Ramos (cell line): Measurements from ENCODE around the gene ARHGAP26.
"Not testable (repeated sequence)": the region's sequence is repeated elsewhere in the genome, so short reads cannot be mapped to it uniquely, and the experiment has no call there.

Experiments
- in situ Hi-C: fragments of 300-500 bp; cut with MboI; formaldehyde crosslinking; loops from one replicate; pipeline ENCODE4 v1.14.3; 2022; ENCODE audit warnings: low sequenced_read_pairs; ENCODE audit not compliant: unreplicated experiment

ARHGAP26 gene

GRCh38 chr5:143085319-143085917 is 315.2 kb downstream of the ARHGAP26 start:
- in situ Hi-C loops = no loop called here

- in situ Hi-C loops = no loop called here
These were observed 316.4 kb downstream of the ARHGAP26 start for GRCh38 chr5:143086546-143086907.

DNA sequence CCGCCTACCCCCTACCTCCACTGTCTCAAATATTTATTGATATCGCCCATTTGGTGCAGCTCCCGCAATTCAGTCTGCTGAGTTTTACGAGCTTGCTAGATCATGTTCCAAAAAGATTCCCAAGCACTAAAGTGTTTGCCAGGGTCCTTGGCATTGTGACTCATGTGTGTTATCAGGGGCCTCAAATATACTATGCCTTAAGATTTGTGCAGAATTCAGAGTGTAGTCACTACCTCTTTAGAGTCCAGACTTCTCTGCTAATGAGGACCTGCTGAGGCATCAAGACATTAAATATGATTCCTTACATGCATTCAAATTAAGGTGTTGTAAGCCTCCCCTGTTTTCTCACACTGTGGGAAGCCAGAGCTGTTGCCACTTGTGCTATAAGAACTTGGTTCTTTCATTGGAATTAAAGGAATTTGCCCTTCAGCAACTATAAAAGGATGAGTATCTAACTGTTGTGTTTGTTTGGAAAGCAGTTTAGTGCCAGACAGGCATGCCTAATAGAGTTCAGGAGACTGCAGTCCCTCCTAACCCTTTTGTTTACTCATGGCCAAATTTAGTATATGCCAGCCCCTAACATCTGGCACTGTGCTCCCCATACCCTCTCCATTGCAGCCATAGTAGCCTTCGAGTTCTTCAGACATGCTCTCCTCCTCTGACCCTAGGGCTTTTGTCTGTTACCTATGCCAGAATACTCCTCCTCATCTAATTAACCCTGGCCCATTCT is 316.9 kb downstream of the ARHGAP26 start:
- in situ Hi-C loops = no loop called here

DNA sequence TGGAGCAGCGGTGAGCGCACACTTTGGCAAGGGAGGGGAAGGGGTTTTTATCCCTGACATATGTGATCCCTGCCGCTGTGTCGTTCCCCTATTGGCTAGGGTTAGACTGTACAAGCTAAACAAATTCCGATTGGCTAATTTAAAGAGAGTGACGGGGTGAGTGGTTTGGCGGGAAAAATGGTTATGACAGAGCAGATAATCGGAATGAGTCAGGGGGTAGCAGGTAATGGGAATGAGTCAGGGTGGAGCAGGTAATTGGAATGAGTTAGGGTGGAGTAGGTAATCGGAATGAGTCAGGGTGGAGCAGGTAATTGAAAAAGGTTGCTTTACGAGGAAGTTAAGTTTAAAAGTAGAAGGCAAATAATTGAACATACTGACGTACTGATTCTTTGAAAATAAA is 318.5 kb downstream of the ARHGAP26 start:
- in situ Hi-C loops = not testable (repeated sequence)

DNA sequence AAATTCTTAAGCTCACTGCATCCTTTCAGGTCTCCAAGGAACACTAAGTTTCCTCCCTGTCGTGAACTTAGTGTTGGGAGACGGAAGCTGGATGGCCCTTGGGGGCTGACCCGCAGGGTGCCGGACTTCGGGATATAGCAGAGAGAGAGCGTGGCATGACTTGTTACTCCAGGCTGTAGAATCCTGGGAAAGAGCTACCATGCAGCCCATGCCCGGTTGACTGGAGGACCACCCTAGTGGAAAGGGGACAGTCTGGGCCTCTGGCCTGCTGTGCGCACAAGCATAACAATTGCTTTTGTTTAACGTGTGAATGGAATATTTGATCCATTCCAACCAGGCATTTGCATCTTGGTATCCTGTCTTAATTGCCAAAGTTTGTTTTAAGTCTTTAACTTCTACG is 319.9 kb downstream of the ARHGAP26 start:
- in situ Hi-C loops = not testable (repeated sequence)

DNA sequence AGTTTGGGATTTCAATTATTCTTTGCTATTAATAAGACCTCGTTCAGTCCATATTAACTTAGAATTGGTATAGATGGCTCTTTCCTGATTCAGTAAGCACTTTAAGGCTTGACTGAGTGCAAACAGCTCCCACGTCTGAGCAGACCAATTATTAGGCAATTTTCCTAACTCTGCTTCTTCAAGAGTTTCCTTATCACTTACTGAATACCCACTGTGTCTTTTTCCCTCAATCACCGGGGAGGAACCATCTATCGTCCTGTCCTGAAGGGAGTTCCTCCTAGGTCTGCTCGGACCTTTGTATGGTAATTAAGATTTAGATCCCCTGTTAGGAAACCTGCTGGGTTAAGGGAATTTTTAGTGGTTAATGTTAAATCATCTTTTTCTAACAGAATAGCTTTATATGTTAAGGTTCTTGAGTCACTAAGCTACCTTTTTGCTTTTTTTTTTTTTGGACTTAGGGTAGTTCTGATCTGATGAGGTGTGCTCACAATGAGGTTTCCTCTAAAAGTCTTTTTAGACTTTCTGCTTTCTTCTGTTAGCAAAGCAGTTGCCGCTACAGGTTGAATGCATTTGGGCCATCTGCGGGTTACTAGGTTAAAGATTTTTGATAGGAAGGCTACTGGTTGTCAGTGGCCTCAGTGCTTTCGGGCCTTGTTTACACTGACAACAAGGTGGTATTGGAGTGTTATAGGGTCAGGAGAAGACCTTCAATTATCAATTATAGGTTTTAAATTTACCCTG is 322.7 kb downstream of the ARHGAP26 start:
- in situ Hi-C loops = not testable (repeated sequence)

DNA sequence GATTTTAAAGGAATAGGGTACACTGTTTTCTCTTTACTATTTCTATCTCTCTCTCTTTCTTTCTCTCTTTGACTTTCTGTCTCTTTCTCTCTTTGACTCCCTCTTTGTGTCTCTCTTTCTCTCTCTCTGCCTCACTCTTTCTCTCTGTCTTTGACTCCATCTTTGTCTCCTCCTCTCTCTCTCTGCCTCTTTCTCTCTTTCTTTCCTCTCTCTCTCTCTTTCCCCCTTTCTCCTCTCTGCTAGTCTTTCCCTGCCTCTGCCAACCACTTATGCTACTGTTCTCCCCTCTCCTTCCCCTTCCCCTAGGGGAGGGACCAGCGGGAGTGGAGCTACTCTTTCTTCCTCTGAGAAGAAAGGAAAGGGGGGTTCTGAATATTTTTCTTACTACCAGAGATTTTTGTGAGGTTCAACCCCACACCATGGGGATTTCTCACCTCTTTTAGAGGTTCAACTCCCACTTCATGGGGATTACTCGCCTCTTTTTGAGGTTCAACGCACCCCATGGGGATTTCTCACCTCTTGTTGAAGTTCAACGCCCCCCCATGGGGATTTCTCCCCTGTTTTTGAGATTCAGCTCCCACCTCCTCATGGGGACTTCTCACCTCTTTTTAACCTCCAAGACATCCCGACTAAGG is 323.4 kb downstream of the ARHGAP26 start:
- in situ Hi-C loops = no loop called here

DNA sequence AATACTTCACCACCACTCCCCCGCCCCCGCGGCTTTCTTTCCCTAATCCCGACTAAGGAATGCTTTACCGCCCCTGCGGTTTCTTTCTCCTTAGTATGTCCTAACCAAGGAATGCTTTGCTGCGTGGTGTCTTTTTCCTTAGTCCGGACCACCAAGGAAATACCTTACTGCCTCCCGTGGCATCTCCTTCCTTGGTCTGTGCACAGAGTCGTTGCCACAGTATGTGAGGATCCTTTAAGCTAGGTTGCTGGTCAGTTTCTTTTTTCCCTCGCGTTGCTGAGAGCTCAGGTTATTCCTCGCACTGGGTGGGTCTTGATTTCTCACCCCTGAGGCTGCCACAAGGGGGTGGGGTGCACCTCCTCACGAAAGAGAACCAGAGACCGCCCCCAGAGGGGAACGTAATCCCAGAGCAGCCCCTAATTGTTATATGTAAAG is 323.9 kb downstream of the ARHGAP26 start:
- in situ Hi-C loops = no loop called here

GRCh38 chr5:143094608-143095007 is 324.4 kb downstream of the ARHGAP26 start:
- in situ Hi-C loops = not testable (repeated sequence)

- in situ Hi-C loops = no loop called here
These were observed 330.9 kb downstream of the ARHGAP26 start for GRCh38 chr5:143101121-143101520.

GRCh38 chr5:143101725-143102386 is 331.7 kb downstream of the ARHGAP26 start:
- in situ Hi-C loops = no loop called here

DNA sequence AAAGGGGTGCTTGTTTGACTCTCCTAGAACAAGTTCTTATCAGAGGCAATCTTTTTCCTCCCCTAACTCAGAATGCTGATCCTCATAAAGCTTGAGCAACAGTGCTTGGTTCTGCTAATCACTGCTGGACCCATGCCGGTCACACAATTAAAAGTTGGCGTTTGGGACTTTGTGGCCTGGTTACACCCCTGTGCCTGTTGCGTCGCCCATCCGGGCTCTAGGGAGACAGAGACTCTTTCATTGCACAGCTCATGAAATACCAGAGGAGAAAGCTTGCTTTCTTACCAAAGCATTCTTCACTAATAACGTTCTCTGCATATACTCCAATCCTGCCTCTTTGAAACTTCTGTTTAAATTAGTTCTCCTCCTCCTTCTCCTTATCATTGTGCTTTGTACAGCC is 332.2 kb downstream of the ARHGAP26 start:
- in situ Hi-C loops = no loop called here

GRCh38 chr5:143105216-143105905 is 335.2 kb downstream of the ARHGAP26 start:
- in situ Hi-C loops = no loop called here

DNA sequence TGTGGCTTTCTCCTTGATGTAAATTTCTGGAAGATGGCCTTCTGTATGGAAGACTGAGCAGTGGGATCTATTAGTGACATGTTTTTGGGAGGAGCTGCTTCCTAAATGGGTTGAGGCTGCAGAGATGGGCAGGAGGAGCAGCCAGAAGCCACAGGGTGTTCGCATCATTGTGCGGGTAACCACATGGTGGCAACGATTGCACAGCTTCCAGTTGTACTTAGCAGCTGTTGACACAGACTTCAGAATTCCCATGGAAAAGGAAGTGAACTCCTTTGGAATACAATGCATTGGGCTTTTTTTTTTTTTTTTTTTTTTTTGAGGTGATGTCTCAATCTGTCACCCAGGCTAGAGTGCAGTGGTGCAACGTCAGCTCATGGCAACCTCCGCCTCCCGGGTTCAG is 336.0 kb downstream of the ARHGAP26 start:
- in situ Hi-C loops = no loop called here

GRCh38 chr5:143108498-143109128 is 338.4 kb downstream of the ARHGAP26 start:
- in situ Hi-C loops = no loop called here

DNA sequence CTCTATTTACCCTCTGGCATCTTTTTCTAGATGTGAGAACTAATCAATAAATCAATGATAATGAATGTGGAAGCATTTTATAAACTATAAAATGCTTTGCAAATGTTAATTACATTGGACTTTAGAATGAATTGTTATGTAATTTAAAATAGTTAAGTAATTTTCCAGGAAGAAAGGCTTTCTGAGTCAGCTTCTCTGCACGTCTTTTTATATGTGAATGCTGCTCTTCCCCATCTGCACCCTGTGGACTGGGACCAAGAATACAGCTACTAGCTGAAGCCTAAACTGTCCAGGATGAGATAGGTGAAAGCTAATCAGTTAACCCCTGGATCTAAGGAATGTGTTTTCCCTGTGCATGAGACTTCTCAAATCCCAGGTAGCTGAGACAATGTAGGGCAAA is 340.4 kb downstream of the ARHGAP26 start:
- in situ Hi-C loops = no loop called here

DNA sequence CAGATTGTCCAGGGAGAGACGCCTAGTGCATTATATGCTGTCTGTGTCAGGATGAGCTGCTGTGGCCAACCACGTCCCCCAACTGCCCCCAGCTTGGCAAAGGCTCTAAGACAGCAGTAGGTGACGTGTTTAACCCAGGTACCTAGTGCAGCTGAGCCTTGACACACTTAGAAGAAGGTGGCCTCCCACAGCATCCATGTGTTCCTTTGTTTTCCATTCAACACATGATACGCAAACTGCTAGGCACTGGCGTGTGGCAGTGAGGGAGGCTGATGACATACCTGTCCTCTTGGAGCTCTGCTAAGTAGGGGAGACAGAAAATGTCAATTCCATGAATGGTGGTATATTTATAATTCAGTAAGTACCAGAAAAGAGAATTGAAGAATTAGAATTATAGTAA is 341.6 kb downstream of the ARHGAP26 start:
- in situ Hi-C loops = no loop called here

DNA sequence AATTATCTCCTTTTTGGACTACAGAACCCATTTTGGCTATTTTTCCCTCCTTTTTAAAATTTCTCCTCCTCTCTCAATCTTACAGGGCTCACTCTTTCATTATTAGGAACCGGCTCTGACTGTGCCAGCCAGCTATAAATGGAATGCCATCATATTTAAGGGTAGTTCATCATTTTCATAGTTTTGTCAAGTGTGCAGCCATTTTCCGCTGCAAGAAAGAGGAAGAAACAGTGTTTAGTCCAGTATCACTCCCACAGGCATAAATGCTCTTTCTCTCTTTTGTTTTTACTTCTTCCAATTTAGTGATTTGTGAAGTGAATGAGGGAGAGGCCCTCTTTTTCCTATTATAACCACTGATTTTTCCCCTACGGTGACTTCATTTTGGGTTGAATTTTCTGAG is 343.3 kb downstream of the ARHGAP26 start:
- in situ Hi-C loops = no loop called here

GRCh38 chr5:143114481-143114880 is 344.3 kb downstream of the ARHGAP26 start:
- in situ Hi-C loops = no loop called here
